ENCODE results near the gene RPSA.
"Not testable (repeated sequence)": the region's sequence is repeated elsewhere in the genome, so short reads cannot be mapped to it uniquely, and the experiment has no call there.

The RPSA gene

DNA sequence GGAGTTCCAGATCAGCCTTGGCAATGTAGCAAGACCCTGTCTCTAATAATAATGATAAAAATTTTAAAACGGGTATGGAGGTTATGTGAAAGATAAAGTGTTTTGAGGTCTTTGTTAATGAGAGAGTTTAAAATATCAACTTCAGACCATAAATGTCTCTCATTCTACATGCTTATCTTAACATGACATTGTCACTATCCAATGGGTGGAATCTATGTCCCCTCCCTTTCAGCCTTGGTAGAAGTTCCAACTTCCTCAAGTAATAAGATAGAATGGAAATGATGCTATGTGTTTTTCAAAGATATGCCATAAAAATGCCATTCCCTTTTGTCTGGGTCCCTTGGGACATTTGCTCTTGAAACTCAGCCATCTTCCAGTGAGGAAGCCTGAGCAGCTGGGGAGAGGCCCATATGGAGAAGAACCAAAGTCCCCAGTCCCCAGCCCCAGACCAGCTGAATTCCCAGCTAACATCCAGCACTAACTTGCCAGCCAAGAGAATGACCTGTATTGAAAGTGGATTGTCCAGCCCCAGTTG is 17.0 kb downstream of the RPSA start:
- no peak for DNase-seq

DNA sequence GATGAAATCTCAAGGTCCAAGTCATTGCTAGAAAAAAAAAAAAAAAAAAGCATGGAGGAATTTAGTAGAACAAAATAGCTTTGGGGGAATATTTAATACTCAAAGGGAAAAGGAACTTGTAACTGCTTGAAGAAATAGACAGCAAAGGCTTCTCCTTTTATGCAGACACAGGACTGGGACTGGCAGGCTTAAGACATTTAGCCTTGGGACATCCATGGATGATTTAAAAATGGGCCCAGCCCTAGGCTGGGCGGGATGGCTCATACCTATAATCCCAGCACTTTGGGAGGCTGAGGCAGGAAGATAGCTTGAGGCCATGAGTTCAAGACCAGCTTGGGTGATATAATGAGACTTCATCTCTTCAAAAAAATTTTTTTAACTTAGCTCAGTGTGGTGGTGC is 19.8 kb downstream of the RPSA start:
- no peak for DNase-seq

DNA sequence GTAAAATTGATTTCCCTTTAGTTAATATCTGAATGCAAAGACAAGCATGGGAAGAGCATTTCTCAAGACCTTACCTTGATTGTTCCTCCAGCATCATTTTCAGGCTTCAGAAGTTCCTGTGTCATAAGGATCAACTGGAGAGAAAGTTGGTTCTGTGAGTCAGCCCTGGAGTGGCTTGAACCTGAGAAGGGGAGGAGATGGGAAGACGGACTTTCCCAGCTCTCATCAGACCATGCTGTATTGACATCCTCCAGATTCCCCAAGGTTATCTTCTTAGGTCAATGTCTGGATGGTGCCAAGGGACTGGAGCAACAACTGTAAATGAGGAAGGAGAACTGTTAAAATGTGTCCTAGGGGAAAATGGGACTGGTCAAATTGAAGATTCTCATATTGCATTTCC is 21.0 kb downstream of the RPSA start:
- no peak for DNase-seq

DNA sequence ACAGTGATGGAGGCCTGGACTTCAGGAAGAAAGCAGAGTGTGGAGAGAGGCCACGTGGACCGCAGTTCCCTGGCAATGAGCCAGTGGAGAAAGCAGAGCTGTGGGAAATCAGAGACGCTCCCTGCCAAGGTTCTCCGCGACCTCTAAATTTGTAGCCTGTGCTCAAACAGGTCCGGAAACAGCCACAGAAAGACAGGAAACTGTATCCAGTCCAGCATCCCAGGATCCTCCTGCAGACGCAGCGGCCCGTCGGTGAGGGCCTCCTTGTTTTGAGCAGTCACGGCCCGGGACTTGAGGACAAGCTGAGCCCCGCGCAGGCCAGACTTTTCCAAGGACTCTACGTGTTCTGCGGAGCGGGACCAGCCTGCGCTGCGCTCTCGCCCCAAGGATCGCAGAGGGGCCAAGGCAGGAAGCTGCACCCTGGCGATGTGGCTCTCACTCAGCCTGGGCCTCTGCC is 22.3 kb downstream of the RPSA start:
- DNase-seq: no peak

DNA sequence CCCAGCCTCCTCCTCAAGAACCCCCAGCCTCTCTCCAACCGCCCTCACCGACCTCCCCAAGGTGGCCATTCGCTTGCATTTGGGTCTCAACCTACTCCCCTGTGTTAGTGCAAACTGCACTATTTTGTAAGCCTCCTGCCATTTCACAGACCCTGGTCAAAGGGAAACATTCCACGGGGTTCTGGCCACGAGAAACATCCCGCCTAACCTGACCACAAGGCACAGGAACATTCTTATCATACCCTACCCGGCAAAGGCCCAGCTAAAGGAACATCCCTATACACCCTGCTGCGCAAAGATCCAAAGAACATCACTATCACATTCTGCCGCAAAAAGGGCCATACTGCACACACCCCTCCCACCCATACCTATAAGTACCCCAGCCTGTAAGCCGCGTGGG is 22.9 kb downstream of the RPSA start:
- DNase-seq: no peak

DNA sequence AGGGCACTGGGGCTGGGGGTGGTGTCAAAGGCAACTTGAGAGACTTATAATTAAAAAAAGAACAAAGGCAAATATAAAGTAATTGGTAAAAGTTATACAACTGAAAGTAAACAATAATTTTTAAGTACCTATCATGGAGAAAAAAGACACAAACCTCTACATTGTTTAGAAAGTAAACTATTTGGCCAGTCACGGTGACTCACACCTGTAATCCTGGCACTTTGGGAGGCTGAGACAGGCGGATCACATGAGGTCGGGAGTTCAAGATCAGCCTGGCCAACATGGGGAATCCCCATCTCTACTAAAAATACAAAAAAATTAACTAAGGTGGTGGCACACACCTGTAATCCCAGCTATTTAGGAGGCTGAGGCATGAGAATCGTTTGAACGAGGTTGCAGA is 25.8 kb downstream of the RPSA start:
- no peak for DNase-seq

DNA sequence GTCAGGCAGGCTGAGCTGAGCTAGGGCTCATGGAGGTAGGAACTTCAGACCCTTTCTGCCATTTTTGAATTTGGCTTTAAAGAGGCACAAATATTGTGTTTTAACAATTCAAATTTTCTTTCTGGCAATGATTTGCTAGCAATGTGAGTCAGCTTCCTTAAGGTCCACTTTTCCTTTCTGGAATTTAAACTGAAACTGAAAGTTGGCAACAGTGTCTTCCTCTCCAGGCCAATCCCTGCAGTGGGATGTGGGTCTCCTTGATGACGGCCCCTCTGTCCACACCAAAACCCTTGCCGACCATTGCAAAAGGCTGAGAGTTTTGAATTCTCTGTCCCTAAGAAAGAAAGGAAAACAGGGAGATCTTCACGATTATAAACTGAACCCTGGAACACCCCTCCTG is 27.1 kb downstream of the RPSA start:
- DNase-seq: no peak

DNA sequence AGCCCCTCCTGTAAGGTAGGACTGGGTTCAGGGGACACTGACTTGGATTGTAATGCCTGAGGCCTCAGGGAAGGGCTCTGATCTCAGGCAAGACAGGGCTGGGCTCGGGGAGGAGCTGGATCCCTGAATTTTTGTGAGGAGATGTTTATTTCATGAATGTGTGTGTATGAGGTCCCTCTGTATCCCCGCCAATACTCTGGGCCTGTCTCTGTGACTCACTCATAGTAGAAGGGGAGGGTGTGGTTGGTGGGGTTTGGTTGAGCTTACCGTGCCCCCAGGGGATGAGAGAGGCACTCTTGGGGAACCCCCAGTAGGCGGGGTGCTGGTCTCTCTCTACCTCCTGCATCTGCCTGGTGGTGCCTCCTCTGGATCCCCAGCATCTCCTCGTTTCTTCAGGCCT is 28.1 kb downstream of the RPSA start:
- DNase-seq: no peak

DNA sequence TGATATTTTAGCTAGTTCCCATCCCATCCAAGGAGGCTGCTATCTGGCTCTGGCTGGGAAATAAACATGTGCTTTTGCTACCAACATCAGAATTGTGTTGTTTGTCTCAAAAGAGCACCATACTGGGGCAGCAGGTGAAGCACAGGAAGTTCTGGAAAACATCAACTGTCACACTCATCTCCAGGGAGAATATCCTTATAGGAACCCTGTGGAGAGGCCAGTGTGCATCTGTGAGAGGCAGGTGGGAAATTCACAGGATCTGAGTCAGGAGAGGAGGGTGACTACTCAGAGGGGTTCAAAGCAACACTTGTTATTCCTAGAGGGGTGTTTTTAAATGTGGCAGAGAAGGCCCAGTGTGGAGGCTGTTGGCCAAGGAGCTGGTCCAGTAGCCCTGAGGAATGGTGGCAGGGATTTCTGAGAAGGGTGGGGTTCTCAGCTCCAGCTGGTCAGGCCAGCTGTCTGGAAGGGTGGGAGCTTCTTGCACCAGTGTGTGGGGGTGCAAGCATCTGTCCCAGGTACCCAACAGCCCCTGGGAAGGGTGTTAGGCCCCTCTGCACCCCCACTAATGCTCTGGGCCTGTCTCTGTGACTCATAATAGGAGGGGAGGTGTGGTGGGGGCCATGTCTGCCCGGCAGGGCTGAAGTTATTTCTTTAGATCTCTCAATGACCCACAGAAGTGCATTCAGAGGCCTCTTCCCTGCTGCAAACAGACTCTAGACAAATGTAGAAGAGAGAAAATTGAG is 28.7 kb downstream of the RPSA start:
- no peak for DNase-seq

DNA sequence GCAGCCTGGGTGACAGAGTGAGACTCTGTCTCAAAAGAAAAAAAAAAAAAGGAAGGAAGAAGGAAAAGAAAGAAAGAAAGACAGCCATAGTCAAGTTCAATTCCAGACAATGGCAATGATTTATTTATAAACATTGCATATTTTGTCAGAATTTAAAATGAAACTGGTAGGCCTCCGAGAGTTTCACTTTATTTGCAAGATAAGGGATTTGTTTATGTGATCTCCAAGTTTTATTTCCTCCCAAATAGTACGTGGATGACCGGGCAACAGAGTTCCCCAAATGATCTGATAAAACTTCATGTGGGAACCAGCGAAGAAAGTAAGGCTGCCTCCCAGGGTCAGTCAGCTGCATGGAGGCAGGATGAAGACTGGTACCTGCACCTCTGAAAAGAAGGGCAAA is 32.4 kb downstream of the RPSA start:
- DNase-seq: no peak

DNA sequence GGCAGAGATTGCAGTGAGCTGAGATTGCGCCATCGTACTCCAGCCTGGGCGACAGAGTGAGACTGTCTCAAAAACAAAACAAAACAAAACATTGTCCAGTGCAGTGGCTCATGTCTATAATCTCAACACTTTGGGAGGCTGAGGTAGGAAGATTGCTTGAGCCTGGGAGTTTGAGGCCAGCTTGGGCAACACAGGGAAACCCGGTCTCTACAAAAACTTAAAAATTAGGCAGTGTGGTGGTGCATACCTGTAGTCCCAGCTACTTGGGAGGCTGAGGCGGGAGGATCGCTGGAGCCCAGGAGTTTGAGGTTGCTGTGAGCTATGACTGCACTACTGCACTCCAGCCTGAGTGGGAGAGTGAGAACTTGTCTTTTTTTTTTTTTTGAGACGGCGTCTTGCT is 33.8 kb downstream of the RPSA start:
- no peak for DNase-seq

DNA sequence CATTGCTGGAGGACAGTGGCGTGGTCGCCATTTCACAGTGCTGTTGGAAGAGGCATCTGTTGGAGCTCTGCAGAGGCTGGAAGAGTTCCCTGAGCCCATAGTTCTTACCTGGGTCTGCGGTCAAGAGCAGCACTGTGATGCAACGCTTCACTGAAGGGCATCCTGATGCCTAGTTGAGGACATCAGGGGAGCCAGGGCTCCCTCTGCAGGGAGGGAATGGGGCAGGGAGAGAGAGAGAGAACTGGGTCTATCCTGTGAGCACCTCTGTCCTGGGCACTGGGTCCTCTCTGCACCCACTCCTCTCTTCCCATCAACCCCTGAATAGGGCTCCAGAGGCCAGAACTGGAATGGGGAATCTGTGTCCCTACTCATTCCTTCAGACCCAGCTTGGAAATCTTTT is 37.0 kb downstream of the RPSA start:
- DNase-seq: no peak

DNA sequence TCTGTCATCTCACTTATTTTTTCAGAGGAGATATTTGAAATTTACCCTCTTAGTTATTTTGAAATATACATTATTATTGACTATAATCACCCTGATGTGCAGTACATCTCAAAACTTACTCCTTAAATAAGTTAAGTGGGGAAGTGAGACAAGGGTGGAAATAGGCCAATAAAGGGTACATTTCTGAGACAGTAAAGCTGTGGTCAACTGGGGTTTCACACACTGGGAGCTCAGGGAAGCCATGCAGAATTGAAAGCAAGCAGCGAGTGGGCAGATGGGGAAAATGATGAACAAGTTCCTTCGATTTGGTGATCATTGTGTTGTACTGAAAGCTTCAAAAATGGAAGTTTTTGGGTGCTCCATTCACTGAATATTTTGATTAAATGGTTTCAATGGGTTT is 39.4 kb downstream of the RPSA start:
- no peak for DNase-seq

DNA sequence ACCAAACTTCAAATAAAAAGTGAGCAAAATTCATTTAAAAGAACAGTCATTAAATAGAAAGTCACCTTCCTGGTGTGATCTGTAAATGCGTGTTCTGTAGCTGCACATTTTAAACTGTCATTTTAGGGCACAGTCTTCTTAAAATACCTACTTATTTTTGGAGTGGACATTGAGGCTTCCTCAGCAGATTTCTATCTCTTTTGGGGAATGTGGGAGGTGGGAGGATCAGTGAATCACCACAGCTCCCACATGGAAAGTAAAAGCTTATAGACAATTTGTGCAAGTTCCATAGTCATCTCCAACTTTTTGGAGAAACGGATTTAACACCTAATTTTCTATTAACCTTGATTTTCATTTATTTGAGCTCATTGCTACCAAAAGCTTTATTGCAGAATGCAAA is 39.9 kb downstream of the RPSA start:
- DNase-seq: no peak

DNA sequence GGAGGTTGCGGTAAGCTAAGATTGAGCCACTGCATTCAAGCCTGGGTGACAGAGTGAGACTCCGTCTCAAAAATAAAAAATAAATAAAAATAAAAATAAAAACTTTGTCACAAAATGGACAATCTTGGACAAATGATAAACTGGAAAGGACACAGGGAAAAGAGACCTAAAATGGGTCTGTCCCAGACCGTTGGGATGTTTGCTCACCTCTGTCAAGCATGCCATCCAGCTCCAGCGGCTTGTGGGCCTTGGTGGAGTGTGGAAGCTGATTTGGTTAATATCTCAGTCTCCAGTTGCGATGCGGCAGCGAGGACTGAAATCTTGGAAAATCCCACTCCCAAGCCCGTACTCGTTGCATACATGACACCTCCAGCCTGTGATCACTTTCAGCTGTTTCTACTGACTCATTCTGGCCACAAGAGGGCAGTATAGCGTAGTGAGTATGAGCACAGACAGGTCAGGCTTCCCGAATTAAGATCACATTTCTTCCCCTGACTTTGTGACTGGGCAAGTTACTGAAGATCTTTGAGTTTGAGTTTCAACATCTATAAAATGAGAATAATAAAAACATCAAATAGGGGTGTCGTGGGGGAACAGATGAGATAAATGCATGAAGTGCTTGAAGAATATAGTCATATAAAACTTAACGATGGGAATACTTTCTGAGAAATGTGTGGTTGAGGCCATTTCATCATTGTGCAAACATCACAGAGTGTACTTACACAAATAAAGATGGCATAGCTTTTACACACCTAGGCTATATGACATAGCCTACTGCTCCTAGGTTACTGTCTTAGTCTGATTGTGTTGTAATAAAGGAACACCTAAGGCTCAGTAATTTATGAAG is 41.3 kb downstream of the RPSA start:
- peak; percentile 45 for DNase-seq

DNA sequence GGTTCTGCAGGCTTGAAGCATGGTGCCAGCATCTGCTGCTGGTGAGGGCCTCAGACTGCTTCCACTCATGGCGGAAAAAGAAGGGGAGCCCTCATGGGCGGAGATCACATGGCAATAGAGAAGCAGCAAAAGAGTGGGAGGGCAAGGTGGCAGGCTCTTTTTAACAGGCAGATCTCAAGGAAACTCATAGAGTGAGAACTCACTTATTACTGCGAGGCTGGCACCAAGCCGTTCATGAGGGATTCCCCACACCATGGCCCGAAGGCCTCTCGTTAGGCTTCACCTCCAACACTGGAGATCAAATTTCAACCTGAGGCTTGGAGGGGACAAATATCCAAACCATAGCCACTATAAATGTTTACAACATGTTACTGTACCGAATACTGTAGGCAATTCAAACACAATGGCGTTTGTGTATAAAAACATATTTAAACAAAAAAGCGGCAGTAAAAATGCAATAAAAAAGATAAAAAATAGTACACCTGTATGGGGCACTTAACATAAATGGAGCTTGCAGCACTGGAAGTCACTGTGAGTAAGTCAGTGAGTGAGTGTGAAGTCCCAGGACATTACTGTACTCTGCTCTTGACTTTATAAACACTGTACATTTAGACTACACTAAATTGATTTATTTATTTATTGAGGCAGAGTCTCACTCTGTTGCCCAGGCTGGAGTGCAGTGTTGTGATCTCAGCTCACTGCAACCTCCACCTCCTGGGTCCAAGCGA is 42.1 kb downstream of the RPSA start:
- no peak for DNase-seq

DNA sequence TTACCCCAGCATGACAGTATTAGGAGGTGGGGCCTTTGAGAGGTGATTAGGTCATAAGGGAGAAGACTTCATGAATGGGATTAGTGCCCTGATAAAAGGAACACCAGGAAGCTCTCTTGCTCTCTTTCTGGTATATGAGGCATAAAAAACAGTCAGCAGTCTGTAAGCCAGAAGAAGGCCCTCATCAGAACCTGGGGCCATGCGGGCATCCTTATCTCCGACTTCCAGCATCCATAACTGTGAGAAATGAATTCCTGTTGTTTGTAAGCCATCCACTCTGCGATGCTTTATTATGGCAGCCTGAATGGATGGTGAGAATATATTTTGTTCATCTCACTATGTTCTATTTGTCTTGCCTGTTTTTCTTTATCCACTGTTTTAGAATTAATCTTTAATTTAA is 43.3 kb downstream of the RPSA start:
- no peak for DNase-seq

DNA sequence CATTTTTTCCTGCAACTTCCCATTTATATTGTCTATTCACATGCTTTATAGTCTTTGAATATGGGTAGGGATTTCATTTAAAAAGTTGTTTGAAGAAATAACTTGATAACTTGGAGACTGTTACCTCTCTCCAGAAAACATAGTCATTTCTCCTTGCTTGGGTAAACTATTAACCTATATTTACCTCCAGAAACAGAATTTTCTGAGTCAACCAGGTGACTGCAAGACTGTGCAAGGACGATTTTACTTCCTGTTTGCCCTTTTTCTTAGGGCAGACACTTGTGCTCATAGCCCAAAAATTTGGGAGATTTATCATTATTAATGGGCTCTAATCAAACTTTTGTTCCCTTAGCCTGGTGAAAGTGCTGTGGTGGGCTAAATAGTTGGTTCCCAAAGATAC is 46.6 kb downstream of the RPSA start:
- DNase-seq: no peak

DNA sequence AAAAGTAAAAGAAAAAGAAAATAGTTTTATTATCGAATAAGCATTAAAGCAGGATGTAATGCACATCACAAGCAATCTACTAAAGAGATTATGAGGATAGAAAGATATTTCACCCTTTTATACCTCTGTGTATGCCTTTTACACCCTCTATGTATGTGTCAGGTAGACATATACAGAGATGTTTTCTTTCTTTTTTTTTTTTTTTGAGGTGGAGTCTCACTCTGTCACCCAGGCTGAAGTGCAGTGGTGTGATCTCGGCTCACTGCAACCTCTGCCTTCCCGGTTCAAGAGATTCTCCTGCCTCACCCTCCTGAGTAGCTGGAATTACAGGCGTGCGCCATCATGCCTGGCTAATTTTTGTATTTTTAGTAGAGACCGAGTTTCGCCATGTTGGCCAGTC is 47.4 kb downstream of the RPSA start:
- not testable (repeated sequence) for DNase-seq

DNA sequence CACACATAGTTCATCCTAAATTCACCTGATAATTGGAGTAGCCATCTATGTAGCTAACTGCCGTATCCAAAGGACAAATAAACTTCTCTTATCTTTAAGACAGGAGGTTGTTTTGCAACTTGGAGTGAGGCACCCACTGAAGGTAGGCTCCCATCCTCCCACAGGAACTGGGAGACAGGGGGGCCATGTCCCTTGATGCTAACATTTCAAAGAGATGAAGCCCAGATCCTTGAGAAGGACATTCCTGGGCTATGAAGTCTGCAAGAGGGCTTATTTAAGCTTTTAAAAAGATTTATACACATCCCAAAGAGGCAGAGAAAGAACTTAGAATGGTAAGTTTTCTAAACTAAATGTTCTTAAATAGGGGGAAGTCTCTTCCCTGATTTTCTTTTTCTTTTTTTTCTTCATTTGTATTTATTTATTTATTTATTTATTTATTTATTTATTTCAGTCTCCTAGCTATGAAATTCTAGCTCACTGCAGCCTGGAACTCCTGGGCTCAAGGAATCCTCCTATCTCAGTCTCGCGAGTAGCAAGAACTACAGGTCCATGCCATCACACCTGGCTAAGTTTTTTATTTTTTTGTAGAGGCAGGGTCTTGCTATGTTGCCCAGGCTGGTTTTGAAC is 48.2 kb downstream of the RPSA start:
- no peak for DNase-seq

DNA sequence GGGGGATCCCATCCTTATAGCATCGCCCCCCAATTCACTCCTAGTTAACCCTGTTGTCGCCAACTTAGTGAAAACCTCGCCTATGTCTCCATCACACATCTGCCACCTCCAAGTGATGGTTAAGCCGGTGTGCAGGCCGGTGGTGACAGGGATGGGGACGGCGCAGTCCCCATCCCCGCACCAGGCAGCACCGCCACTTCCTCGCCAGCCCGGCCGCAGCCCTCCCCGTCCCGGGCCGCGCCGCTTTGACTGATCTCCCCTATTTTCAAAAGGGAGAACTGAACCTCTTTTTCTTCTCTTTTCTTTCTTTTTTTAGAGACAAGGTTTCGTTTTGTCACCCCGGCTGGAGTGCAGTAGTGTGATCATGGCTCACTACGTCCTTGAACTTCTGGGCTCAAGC is 49.6 kb downstream of the RPSA start:
- no peak for DNase-seq

DNA sequence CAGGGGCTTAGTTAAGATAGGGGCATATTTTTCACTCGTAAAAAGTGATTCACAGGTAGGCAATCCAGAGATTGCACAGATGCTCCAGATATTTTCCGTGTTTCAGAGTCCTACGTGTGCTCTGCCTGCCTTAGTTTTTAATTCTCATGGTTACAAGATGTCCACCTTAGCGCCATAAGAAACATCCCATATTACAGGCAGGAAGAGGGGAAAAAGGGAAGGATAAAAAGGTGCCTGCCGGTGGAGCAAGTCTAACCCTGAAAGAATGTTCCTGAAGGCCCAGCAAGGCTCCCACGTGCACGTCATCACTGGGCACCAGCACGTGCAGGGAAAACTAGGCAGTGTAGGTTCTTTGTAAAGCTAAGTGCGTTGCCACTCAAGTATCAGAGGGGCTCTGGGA is 50.8 kb downstream of the RPSA start:
- no peak for DNase-seq

DNA sequence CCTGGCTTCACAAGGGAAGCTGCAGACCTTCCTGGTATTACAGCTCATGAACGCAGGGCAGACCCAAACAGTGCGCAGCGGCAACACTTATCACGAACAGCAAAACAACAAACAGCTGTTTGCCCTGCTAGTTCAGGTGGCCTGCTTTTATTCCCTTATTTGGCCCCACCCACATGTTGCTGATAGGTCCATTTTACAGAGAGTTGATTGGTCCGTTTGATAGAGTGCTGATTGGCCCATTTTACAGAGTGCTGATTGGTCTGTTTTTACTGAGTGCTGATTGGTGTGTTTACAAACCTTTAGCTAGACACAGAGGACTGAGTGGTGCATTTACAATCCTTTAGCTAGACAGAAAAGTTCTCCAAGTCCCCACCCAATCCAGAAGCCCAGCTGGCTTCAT is 52.1 kb downstream of the RPSA start:
- DNase-seq: not testable (repeated sequence)

All from activated naive CD4-positive, alpha-beta T cell treated with Interleukin-2 at 50 U/mL for 16 hours (primary cell).